OCI-LY7 (cell line): ENCODE results near the gene DCLK1.

Experiments used
- CTCF ChIP-seq: fragments of 200-600 bp; sonication (generic); conservative IDR thresholded peaks from 2 replicates; pipeline ENCODE4 v1.5.1; 2014; ENCODE audit warnings: mild to moderate bottlenecking, antibody characterized with exemption, low read length, moderate library complexity, mixed read lengths
- EZH2phosphoT487 ChIP-seq: fragments of 200-600 bp; sonication (generic); IDR thresholded peaks from 2 replicates; pipeline ENCODE4 v1.6.1; 2018; ENCODE audit warnings: low read depth, borderline replicate concordance, mild to moderate bottlenecking, mixed run types, antibody characterized with exemption, low read length, moderate library complexity, mixed read lengths

- TF ChIP-seq CTCF (no peak), EZH2phosphoT487 (no peak)
These were observed 290.1 kb downstream of the DCLK1 start for GRCh38 chr13:35841060-35841521.
